Measurements from ENCODE around the gene CHN2.

CHN2 gene

DNA sequence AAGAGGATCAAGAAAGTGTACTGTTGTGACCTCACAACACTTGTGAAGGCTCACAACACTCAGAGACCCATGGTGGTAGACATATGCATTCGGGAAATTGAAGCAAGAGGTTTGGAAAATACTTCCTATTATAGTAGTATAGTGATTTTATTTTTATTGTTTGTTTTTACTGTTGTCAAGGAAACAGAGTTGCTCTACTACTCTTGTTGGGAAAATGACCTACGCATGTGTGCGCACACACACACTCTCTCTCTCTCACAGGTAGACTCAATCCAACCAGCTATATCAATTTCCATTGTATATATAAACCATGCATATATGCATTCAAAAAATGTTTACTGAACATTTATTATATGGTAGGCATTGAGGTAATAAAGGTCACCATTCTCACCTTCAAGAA is 305.4 kb downstream of the CHN2 start:
- Histone ChIP-seq H3K4me1 (no peaks in the 10 kb centered on the region), H3K36me3 (no peaks in the 10 kb centered on the region), H3K4me3 (ENCODE audit: low read depth, low read length) (no peak overlapping the region), H3K27me3 (no peaks in the 10 kb centered on the region), H3K9me3 (no peaks in the 10 kb centered on the region)
- TF ChIP-seq, protein P1, sequence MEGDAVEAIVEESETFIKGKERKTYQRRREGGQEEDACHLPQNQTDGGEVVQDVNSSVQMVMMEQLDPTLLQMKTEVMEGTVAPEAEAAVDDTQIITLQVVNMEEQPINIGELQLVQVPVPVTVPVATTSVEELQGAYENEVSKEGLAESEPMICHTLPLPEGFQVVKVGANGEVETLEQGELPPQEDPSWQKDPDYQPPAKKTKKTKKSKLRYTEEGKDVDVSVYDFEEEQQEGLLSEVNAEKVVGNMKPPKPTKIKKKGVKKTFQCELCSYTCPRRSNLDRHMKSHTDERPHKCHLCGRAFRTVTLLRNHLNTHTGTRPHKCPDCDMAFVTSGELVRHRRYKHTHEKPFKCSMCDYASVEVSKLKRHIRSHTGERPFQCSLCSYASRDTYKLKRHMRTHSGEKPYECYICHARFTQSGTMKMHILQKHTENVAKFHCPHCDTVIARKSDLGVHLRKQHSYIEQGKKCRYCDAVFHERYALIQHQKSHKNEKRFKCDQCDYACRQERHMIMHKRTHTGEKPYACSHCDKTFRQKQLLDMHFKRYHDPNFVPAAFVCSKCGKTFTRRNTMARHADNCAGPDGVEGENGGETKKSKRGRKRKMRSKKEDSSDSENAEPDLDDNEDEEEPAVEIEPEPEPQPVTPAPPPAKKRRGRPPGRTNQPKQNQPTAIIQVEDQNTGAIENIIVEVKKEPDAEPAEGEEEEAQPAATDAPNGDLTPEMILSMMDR (IDR thresholded peaks at IDR 0.05; ENCODE audit: low read depth, low read length): no peak
- DNase-seq: no peak

DNA sequence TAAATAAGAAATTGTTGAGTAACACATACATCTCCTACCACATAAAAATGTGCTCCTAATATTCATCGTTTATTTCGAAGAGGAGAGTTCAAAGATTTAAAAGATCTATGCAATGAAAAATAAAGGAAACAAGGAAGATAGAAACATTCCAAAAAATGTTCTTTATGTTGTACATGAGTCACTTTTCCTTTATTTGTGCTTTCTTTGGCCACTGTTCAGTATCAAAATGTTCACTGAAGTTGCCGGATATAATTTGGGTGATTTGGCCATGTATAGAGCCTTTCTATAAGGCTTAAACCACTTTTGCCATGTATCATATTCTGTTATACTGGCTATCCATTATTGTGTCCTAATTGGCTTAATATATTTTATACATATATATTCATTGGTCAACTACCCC is 306.1 kb downstream of the CHN2 start:
- no peak for DNase-seq
- Histone ChIP-seq H3K9me3 (no peaks in the 10 kb centered on the region), H3K36me3 (no peaks in the 10 kb centered on the region), H3K4me1 (no peaks in the 10 kb centered on the region), H3K27me3 (no peaks in the 10 kb centered on the region), H3K4me3 (ENCODE audit: low read depth, low read length) (no peak overlapping the region)
- TF ChIP-seq, protein P1 (IDR thresholded peaks at IDR 0.05; ENCODE audit: low read depth, low read length): no peak

- no peak overlapping the region for H3K4me3 ChIP-seq (ENCODE audit: low read depth, low read length)
- TF ChIP-seq, protein P1 (IDR thresholded peaks at IDR 0.05; ENCODE audit: low read depth, low read length): no peak
- no peaks in the 10 kb centered on the region for H3K36me3 ChIP-seq
- H3K4me1 ChIP-seq: no peaks in the 10 kb centered on the region
- no peaks in the 10 kb centered on the region for H3K9me3 ChIP-seq
- H3K27me3 ChIP-seq: no peaks in the 10 kb centered on the region
- no peak for DNase-seq
These were observed 307.6 kb downstream of the CHN2 start for GRCh38 chr7:29502133-29502532.

DNA sequence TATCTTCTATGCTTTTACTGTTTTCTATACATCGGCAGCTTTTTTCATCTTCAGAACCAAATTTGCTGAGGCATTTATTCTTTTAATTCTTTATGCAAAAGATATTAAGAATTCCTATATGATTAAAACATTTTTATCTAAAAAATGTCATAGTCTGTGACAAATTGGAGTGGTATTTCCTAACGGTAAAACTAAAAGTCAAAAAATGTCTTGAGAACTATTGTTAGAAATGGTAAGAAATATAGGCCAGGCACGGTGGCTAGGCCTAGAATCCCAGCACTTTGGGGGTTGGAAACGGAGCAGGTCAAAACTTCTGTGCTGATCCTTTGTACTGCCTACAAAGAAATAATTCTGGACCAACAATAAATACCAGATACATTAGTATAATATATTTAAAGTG is 311.4 kb downstream of the CHN2 start:
- Histone ChIP-seq H3K4me1 (no peaks in the 10 kb centered on the region), H3K4me3 (ENCODE audit: low read depth, low read length) (no peak overlapping the region), H3K27me3 (no peaks in the 10 kb centered on the region), H3K9me3 (no peaks in the 10 kb centered on the region), H3K36me3 (no peaks in the 10 kb centered on the region)
- DNase-seq: no peak
- TF ChIP-seq, protein P1 (IDR thresholded peaks at IDR 0.05; ENCODE audit: low read depth, low read length): no peak

DNA sequence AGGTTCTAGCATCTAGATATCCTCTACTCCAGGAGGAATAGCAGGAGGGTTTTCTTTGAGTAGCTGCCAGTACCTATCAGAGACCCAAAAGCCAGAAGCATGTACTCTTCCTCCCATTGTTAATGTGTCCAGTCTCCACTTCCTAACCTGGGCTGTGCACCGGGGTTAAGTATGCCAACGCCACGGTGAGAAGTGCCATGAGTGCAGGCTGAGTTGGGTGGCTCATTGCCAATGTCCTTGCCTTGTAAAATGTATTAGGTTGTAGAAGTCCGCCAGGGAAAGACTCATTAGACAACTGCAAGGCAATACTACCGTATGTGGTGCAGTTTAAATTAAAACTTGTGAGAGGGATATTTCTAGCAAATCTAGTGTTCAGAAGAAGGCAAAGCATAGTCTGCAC is 314.0 kb downstream of the CHN2 start:
- H3K27me3 ChIP-seq: no peaks in the 10 kb centered on the region
- DNase-seq: no peak
- no peaks in the 10 kb centered on the region for H3K36me3 ChIP-seq
- no peaks in the 10 kb centered on the region for H3K9me3 ChIP-seq
- TF ChIP-seq, protein P1 (IDR thresholded peaks at IDR 0.05; ENCODE audit: low read depth, low read length): no peak
- no peaks in the 10 kb centered on the region for H3K4me1 ChIP-seq
- H3K4me3 ChIP-seq (ENCODE audit: low read depth, low read length): no peak overlapping the region

DNA sequence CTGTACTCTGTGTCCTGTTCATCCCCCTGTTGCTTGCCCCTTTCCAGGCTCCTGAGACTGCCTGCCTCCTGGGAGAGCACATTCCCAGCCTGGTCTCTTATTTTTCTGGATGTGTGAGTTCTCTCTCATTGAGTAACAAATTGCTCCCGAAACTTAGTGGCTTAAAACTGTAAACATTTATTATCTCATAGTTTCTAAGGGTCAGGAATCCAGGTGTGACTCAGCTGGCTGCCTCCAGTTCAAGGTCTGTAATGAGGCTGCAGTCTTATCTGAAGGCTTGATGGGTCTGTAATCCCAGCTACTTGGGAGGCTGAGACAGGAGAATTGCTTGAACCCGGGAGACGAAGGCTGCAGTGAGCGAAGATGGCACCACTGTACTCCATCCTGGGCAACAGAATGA is 315.5 kb downstream of the CHN2 start:
- Histone ChIP-seq H3K4me3 (ENCODE audit: low read depth, low read length) (no peak overlapping the region), H3K36me3 (no peaks in the 10 kb centered on the region), H3K4me1 (no peaks in the 10 kb centered on the region), H3K27me3 (no peaks in the 10 kb centered on the region), H3K9me3 (no peaks in the 10 kb centered on the region)
- DNase-seq: no peak
- TF ChIP-seq, protein P1 (IDR thresholded peaks at IDR 0.05; ENCODE audit: low read depth, low read length): no peak
